ENCODE results near the gene ALDOC. TPM values are rescaled to one million over a fixed set of nuclear protein-coding genes. Genes with fewer than 3 reads are reported as not detected.

Gene ALDOC
- total and polyA plus RNA-seq, 10 of the 15 experiments (the other 5 are each of a cell fraction or from before 2014, with no cell fraction given), result 16.0 to 268 (median 78.2) TPM

- Histone ChIP-seq H3K4me3 (no peak overlapping the region), H3K27me3 (replicated peaks in 1 of 2; ENCODE audit: control insufficient read depth in 2 of 2, insufficient read depth in 2 of 2, low read length in 1 of 2) (no peaks in the 10 kb centered on the region; a peak in 1 of 4 replicates), H3K4me1 (ENCODE audit: control insufficient read depth, insufficient read depth, low read length) (no peaks in the 10 kb centered on the region), H2AFZ (ENCODE audit: control insufficient read depth, low read depth, low read length) (no peak overlapping the region), H4K20me1 (ENCODE audit: control insufficient read depth, insufficient read depth) (no peaks in the 10 kb centered on the region), H3K9ac (ENCODE audit: control insufficient read depth, insufficient read depth, low read length) (no peak overlapping the region), H3K9me3 (replicated peaks; ENCODE audit: control insufficient read depth, insufficient read depth, low read length) (no peaks in the 10 kb centered on the region), H3K27ac (ENCODE audit: control insufficient read depth, insufficient read depth) (no peak overlapping the region), H3K36me3 (ENCODE audit: control insufficient read depth in 2 of 2, insufficient read depth in 2 of 2, low read length in 1 of 2) (no peaks in the 10 kb centered on the region; a peak in 1 of 4 replicates), H3K79me2 (ENCODE audit: control insufficient read depth, insufficient read depth, low read length) (no peaks in the 10 kb centered on the region), H3K4me2 (ENCODE audit: control insufficient read depth, insufficient read depth) (no peak overlapping the region)
- intact Hi-C loops (cut with micrococcal nuclease; ENCODE audit: unreplicated experiment) (no loop called here), in situ Hi-C loops (cut with MboI) (no loop called here)
- BruUV-seq (replicated peaks), result no TSS peak
- FAIRE-seq, result no peak
- WGBS (ENCODE audit: insufficient coverage, insufficient replicate concordance, low lambda C conversion rate, missing lambda C conversion rate), result 12% methylated on average over 6 of the region's 7 CpGs
- ChIA-PET RAD21 (ENCODE audit: unreplicated experiment) (no interaction called here), SMC1A (ENCODE audit: uncharacterized antibody, unreplicated experiment) (interaction anchor here (1.1 kb wide), 1 partner anchor 29 kb away, joined by 6 read pairs; no protein-coding TSS in a partner anchor), CTCF (interaction anchor here (0.6 to 1.7 kb wide), 3 partner anchors 9 to 73 kb away, joined by 3 to 10 read pairs (median 4); no protein-coding TSS in a partner anchor), POLR2A (interaction anchor here (0.5 to 1.1 kb wide), 2 partner anchors 12 to 31 kb away, joined by 3 read pairs; no protein-coding TSS in a partner anchor)
- TF ChIP-seq RAD21 (IDR thresholded peaks at IDR 0.05; ENCODE audit: insufficient read depth, low read depth, low read length), result no peak
- no peak for TF ChIP-seq ATF3 (IDR thresholded peaks at IDR 0.05; ENCODE audit: borderline replicate concordance, extremely low read depth, low read depth, low read length)
- no peak for TF ChIP-seq ELK1 (IDR thresholded peaks at IDR 0.05; ENCODE audit: low read depth, low read length)
- no peak for TF ChIP-seq MEF2B (IDR thresholded peaks at IDR 0.05; ENCODE audit: partially characterized antibody, poor library complexity, severe bottlenecking)
- TF ChIP-seq USF1 (IDR thresholded peaks at IDR 0.05; ENCODE audit: borderline replicate concordance, extremely low read length, insufficient read depth, low read depth, low read length), result no peak
- no peak for TF ChIP-seq E2F4 (IDR thresholded peaks at IDR 0.05; ENCODE audit: low read depth, low read length)
- no peak for TF ChIP-seq SKIL (IDR thresholded peaks at IDR 0.05; ENCODE audit: low read depth, poor library complexity, severe bottlenecking)
- TF ChIP-seq SPI1 (IDR thresholded peaks at IDR 0.05; ENCODE audit: borderline replicate concordance, insufficient read depth, low read depth, low read length), result no peak
- TF ChIP-seq MAX (IDR thresholded peaks at IDR 0.05; ENCODE audit: low read depth, low read length), result no peak
- TF ChIP-seq NFXL1 (IDR thresholded peaks at IDR 0.05; ENCODE audit: borderline replicate concordance), result no peak
- TF ChIP-seq SUPT20H (IDR thresholded peaks at IDR 0.05; ENCODE audit: borderline replicate concordance, control insufficient read depth, low read depth, low read length), result no peak
- ATAC-seq, result no peak
- DNase-seq (ENCODE audit: low read depth, low spot score), result no peak
Observed at GRCh38 chr17:28532050-28532960, 44.4 kb downstream of the ALDOC start.
